GM12865 (cell line): Measurements from ENCODE around the gene SORCS2.

Source experiments
- DNase-seq: peaks from one replicate; pipeline ENCODE4 v3.0.0; 2010; ENCODE audit warnings: low read depth
- H3K4me3 ChIP-seq: 2 replicates; pipeline ENCODE4 v1.5.1; 2011; ENCODE audit warnings: mild to moderate bottlenecking, low read depth, low read length, control low read depth
- TF ChIP-seq, protein P1 (sequence below): IDR thresholded peaks from 2 replicates; pipeline ENCODE4 v1.5.1; 2011; ENCODE audit warnings: low read length, control low read depth, low read depth, inconsistent platforms; ENCODE audit not compliant: insufficient read depth; ENCODE audit errors: missing control alignments

SORCS2 gene

DNA sequence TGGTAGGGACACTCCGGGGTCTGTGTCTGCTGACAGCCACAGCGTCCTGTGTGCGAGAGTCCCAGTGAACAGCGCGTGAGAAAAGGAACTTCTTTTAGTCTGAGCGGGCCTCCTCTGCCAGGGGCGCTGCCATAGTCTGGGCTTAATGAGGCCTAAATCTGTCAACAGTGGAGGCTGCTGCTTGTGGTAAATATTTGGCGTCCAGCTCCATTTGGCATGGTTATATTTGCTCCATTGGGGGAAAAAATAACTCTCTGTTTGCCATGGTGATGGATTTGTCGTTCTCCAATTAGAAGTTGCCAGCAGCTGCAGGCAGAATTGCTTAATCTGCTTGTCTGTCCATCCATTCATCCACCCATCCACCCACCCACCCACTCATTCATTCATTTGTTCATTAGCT, 313.8 kb downstream of the SORCS2 start:
- TF ChIP-seq, protein P1, sequence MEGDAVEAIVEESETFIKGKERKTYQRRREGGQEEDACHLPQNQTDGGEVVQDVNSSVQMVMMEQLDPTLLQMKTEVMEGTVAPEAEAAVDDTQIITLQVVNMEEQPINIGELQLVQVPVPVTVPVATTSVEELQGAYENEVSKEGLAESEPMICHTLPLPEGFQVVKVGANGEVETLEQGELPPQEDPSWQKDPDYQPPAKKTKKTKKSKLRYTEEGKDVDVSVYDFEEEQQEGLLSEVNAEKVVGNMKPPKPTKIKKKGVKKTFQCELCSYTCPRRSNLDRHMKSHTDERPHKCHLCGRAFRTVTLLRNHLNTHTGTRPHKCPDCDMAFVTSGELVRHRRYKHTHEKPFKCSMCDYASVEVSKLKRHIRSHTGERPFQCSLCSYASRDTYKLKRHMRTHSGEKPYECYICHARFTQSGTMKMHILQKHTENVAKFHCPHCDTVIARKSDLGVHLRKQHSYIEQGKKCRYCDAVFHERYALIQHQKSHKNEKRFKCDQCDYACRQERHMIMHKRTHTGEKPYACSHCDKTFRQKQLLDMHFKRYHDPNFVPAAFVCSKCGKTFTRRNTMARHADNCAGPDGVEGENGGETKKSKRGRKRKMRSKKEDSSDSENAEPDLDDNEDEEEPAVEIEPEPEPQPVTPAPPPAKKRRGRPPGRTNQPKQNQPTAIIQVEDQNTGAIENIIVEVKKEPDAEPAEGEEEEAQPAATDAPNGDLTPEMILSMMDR, result no peak
- no peak overlapping the region for H3K4me3 ChIP-seq
- no peak for DNase-seq

DNA sequence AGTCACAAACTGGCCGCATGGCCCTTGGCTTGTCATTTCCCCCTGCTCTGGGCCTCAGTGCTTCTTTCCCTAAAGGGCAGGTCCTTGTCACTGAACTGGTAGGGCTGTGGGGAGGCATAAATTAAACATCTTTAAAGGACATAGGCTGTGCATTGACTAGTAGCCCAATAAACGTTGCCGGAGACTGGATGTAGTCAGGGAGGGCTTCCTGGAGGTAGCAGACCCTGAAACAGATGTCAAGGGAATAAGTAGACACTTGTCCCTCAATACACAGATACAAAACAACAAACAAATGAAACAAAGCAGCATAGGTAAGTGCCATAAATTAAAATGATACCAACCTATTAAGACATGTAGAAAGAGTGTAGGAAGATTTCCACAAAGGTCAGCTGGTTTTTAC, 314.2 kb downstream of the SORCS2 start:
- no peak for DNase-seq
- H3K4me3 ChIP-seq, result no peak overlapping the region
- TF ChIP-seq, protein P1, result no peak

GRCh38 chr4:7507381-7507780, 315.0 kb downstream of the SORCS2 start:
- no peak overlapping the region for H3K4me3 ChIP-seq
- no peak for DNase-seq
- TF ChIP-seq, protein P1, result no peak

DNA sequence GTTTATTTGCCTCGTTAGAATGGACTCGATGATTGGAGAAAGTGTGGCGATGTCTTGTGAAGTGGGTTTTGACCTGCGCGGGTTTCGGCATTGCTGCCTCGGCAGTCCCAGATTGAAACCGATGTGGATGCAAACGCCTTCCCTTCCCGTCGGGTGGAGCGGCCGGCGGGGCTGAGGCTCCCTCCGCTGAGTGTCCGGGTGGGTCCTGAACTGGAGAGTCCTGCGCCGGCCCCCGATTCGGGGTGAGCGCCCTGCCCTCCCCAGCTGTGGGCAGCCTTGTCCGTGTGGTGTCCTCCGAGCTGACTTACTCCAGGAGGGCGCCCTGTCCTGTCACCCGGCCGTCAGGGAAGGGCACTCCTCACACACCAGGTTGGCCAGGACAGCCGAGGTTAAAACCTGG, 317.7 kb downstream of the SORCS2 start:
- TF ChIP-seq, protein P1, result no peak
- no peak for DNase-seq
- H3K4me3 ChIP-seq, result no peak overlapping the region

DNA sequence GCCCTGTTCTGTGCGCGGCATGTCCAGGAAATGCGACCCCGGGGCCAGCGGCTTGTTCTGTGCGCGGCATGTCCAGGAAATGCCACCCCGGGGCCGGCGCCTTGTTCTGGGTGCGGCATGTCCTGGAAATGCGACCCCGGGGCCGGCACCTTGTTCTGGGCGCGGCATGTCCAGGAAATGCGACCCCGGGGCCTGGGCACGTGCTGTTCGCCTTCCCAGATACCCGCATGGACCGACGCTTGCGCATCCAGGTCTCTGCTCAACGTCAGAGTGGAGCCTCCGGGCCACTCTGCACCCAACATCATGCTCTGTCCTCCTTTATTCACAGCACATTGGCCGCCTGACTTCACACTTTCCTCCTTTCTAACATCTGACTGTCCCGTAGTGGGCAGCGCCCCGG, 318.2 kb downstream of the SORCS2 start:
- no peak overlapping the region for H3K4me3 ChIP-seq
- DNase-seq, result no peak
- TF ChIP-seq, protein P1, result no peak

GRCh38 chr4:7511525-7511924, 319.2 kb downstream of the SORCS2 start:
- no peak for DNase-seq
- H3K4me3 ChIP-seq, result no peak overlapping the region
- TF ChIP-seq, protein P1, result no peak

- TF ChIP-seq, protein P1, result no peak
- H3K4me3 ChIP-seq, result no peak overlapping the region
- no peak for DNase-seq
These were observed 320.1 kb downstream of the SORCS2 start for GRCh38 chr4:7512428-7512827.
